HEK293 (cell line): ENCODE results near the gene CNNM1.

Source experiments
- TCF7L2 ChIP-seq: IDR thresholded peaks from 2 replicates; pipeline ENCODE4 v1.6.1; 2011; ENCODE audit warnings: low read depth, mild to moderate bottlenecking, inconsistent platforms, low read length, moderate library complexity, borderline replicate concordance
- ZBTB17 ChIP-seq: fragments of 450-650 bp; formaldehyde crosslinking; IDR thresholded peaks from 2 replicates; pipeline ENCODE4 v1.5.1; 2016; ENCODE audit warnings: missing biosample characterization, missing genetic modification characterization
- ZNF629 ChIP-seq: fragments of 450-650 bp; formaldehyde crosslinking; IDR thresholded peaks from 2 replicates; pipeline ENCODE4 v1.5.1; 2017; ENCODE audit warnings: missing biosample characterization, missing genetic modification characterization

- TF ChIP-seq ZBTB17 (tag by site-specific recombination) (no peak), TCF7L2 (no peak), ZNF629 (tag by site-specific recombination) (peak; percentile 52; the same call in 1 of the 2 replicates)
Observed at GRCh38 chr10:99396471-99396870, 67.3 kb downstream of the CNNM1 start.
